ENCODE results near the gene POLR2J. TPM values are rescaled to one million over a fixed set of nuclear protein-coding genes. Genes with fewer than 3 reads are reported as not detected.

The POLR2J gene
- total RNA-seq, 1 donor from 2014 or later: 48.1 TPM

DNA sequence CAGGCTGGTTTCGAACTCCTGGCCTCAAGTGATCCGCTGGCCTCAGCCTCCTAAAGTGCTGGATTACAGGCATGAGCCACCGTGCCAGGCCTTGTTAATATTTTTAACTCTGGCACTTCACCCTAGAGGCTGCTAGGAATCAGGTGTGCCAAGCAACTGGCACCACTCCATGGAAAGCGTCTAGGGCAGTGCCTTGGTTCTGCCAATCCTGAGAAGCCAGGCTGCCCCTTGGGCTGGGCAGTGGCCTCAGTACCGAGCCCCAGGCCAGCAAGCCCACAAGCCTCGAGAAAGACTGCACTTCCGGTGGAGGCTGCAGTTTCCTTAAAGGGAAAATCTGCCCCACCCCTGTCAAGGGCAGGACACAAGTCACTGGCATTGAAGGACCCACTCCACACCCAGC lies 25.4 kb downstream of the POLR2J start:
- Mint-ChIP-seq H3K36me3 (ENCODE audit: low read depth, unreplicated experiment) (peaks cover 4% of the 10 kb centered on the region), H3K4me1 (ENCODE audit: unreplicated experiment) (no peaks in the 10 kb centered on the region), H3K4me3 (ENCODE audit: unreplicated experiment) (no peak overlapping the region), H3K9me3 (ENCODE audit: unreplicated experiment) (no peaks in the 10 kb centered on the region), H3K27me3 (ENCODE audit: unreplicated experiment) (peaks cover 2% of the 10 kb centered on the region), H3K27ac (ENCODE audit: unreplicated experiment) (peak overlapping the region; percentile 42)
- DNase-seq (ENCODE audit: low spot score): no peak
- TF ChIP-seq, protein P1, sequence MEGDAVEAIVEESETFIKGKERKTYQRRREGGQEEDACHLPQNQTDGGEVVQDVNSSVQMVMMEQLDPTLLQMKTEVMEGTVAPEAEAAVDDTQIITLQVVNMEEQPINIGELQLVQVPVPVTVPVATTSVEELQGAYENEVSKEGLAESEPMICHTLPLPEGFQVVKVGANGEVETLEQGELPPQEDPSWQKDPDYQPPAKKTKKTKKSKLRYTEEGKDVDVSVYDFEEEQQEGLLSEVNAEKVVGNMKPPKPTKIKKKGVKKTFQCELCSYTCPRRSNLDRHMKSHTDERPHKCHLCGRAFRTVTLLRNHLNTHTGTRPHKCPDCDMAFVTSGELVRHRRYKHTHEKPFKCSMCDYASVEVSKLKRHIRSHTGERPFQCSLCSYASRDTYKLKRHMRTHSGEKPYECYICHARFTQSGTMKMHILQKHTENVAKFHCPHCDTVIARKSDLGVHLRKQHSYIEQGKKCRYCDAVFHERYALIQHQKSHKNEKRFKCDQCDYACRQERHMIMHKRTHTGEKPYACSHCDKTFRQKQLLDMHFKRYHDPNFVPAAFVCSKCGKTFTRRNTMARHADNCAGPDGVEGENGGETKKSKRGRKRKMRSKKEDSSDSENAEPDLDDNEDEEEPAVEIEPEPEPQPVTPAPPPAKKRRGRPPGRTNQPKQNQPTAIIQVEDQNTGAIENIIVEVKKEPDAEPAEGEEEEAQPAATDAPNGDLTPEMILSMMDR (IDR thresholded peaks at IDR 0.05; ENCODE audit: unreplicated experiment): no peak

DNA sequence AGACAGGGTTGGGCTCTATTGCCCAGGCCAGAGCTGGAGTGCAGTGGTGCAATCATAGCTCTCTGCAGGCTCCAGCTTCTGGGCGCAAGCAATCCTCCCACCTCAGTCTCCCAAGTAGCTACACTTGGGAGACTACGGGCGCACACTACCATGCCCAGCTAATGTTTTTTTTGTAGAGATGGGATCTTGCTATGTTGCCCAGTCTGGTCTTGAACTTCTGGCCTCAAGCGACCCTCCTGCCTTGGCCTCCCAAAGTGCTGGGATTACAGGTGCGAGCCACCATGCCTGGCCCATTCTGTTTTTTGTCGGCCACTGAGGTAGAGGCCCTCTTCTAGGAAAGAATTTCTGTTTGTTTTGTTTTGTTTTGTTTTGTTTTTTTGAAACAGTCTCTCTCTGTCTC lies 26.3 kb downstream of the POLR2J start:
- Mint-ChIP-seq H3K36me3 (ENCODE audit: low read depth, unreplicated experiment) (peaks cover 4% of the 10 kb centered on the region), H3K9me3 (ENCODE audit: unreplicated experiment) (no peaks in the 10 kb centered on the region), H3K27ac (ENCODE audit: unreplicated experiment) (no peak overlapping the region), H3K4me1 (ENCODE audit: unreplicated experiment) (no peaks in the 10 kb centered on the region), H3K27me3 (ENCODE audit: unreplicated experiment) (peaks cover 2% of the 10 kb centered on the region), H3K4me3 (ENCODE audit: unreplicated experiment) (no peak overlapping the region)
- no peak for DNase-seq (ENCODE audit: low spot score)
- TF ChIP-seq, protein P1 (IDR thresholded peaks at IDR 0.05; ENCODE audit: unreplicated experiment): no peak

DNA sequence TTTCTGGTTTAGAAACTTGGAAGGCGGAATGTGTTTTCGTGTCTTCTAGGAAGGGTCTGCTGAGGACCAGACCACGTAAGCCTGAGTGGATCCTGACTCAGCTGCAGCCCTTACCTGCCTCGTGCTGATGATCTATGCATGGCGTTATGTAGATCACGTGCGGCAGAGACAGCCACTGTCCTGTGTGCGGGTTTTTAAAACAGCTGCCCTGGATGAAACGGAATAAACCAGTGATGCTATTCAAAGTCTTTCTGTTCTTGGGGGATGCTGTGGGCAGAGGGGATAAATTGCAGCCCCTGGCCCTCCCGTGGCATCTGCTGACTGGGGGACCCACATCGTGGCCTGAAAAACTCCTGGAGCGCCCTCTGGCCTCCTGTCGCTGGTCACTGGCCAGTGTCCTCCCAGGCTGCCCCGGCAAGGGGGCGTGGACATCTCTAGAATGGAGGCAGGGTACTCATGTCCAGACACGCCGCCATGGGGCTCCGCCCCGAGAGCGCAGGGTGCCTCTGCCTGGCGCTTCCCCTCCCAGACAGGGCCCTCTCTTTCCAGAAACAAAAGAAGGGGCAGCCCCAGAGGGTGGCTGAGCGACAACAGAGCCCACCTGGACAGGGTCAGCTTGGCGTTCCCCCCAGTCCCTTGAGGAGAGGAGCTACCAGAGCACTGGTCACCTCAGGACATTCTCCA lies 27.2 kb downstream of the POLR2J start:
- DNase-seq (ENCODE audit: low spot score): no peak
- no peaks in the 10 kb centered on the region for H3K36me3 Mint-ChIP-seq (ENCODE audit: low read depth, unreplicated experiment)
- no peaks in the 10 kb centered on the region for H3K9me3 Mint-ChIP-seq (ENCODE audit: unreplicated experiment)
- no peak overlapping the region for H3K4me3 Mint-ChIP-seq (ENCODE audit: unreplicated experiment)
- no peaks in the 10 kb centered on the region for H3K4me1 Mint-ChIP-seq (ENCODE audit: unreplicated experiment)
- no peak overlapping the region for H3K27ac Mint-ChIP-seq (ENCODE audit: unreplicated experiment)
- TF ChIP-seq, protein P1 (IDR thresholded peaks at IDR 0.05; ENCODE audit: unreplicated experiment): no peak
- peaks cover 2% of the 10 kb centered on the region for H3K27me3 Mint-ChIP-seq (ENCODE audit: unreplicated experiment)

DNA sequence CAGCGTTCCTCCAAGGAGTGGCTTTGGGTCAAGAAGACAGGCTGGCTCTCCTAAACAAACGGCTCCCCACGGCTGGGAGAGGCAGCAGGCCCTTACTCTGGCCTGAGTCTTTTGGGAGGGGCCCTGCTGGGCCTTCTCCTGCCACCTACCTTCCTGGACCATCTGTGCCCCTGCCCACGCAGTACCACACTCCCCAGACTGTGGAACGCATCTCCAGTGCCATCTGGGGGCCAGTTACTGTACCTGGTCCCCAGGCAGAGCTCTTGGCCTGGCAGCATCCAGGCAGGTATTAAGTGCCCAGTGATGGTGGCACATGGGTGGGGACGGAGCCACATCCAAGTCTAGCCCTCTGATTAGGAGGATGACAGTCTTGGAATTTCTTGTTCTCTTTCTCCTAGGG lies 28.5 kb downstream of the POLR2J start:
- DNase-seq (ENCODE audit: low spot score): no peak
- no peaks in the 10 kb centered on the region for H3K9me3 Mint-ChIP-seq (ENCODE audit: unreplicated experiment)
- H3K36me3 Mint-ChIP-seq (ENCODE audit: low read depth, unreplicated experiment): no peaks in the 10 kb centered on the region
- no peaks in the 10 kb centered on the region for H3K4me1 Mint-ChIP-seq (ENCODE audit: unreplicated experiment)
- H3K4me3 Mint-ChIP-seq (ENCODE audit: unreplicated experiment): no peak overlapping the region
- no peaks in the 10 kb centered on the region for H3K27me3 Mint-ChIP-seq (ENCODE audit: unreplicated experiment)
- TF ChIP-seq, protein P1 (IDR thresholded peaks at IDR 0.05; ENCODE audit: unreplicated experiment): no peak
- no peak overlapping the region for H3K27ac Mint-ChIP-seq (ENCODE audit: unreplicated experiment)

DNA sequence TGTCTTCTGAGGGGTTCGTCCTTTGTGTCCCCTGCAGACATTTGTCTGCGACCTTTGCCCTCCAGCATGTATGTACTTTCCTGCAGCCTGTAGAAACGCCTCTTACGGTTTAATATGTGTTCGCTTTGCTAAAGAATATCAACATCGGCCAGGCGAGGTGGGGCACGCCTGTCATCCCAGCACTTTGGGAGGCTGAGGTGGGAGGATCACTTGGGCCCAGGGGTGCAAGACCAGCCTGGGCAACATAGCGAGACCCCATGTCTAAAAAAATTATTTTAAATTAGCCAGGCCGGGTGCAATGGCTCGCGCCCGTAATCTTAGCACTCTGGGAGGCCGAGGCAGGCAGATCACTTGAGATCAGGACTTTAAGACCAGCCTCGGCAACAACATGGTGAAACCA lies 29.6 kb downstream of the POLR2J start:
- TF ChIP-seq, protein P1 (IDR thresholded peaks at IDR 0.05; ENCODE audit: unreplicated experiment): no peak
- H3K4me3 Mint-ChIP-seq (ENCODE audit: unreplicated experiment): no peak overlapping the region
- H3K27me3 Mint-ChIP-seq (ENCODE audit: unreplicated experiment): no peaks in the 10 kb centered on the region
- H3K27ac Mint-ChIP-seq (ENCODE audit: unreplicated experiment): no peak overlapping the region
- no peak for DNase-seq (ENCODE audit: low spot score)
- peaks cover 4% of the 10 kb centered on the region for H3K36me3 Mint-ChIP-seq (ENCODE audit: low read depth, unreplicated experiment)
- H3K4me1 Mint-ChIP-seq (ENCODE audit: unreplicated experiment): no peaks in the 10 kb centered on the region
- H3K9me3 Mint-ChIP-seq (ENCODE audit: unreplicated experiment): no peaks in the 10 kb centered on the region
